ENCODE results near the gene WNT9A. TPM values are rescaled to one million over a fixed set of nuclear protein-coding genes. Genes with fewer than 3 reads are reported as not detected.

WNT9A gene
- total and polyA plus RNA-seq, 2 donors from 2014 or later: 0.58 to 3.1 TPM

DNA sequence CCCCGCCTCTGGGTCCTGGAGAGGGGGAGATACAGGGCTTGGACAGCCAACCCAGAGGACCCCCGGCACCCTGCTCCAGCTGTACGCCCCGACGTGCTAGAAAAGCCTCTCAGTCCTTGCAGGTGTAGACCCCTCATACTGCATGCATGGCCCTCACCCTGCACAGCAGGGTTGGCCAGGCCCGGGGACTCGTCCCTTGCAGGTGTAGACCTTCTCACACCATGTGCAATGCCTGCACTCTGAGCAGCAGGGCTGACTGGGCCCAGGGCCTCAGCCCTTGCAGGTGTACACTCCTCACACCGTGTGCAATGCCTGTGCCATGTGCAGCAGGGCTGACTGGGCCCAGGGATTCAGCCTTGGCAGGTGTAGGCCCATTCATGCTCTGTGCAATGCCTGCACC lies 26.8 kb downstream of the WNT9A start:
- no peak overlapping the region for H3K9ac ChIP-seq (ENCODE audit: low read length in 3 of 3)
- no peak overlapping the region for H3K27ac ChIP-seq (ENCODE audit: low read depth in 2 of 2, low read length in 2 of 2)
- no peaks in the 10 kb centered on the region for H3K36me3 ChIP-seq (ENCODE audit: control insufficient read depth in 2 of 3, insufficient read depth in 3 of 3, low read length in 3 of 3)
- H3K27me3 ChIP-seq (ENCODE audit: control insufficient read depth, insufficient read depth, low read length): no peaks in the 10 kb centered on the region
- H3K4me1 ChIP-seq (ENCODE audit: control insufficient read depth in 2 of 3, insufficient read depth in 2 of 3, low read depth in 1 of 3, low read length in 3 of 3): no peaks in the 10 kb centered on the region
- peak in 1 of 5 donors; percentile 46 for DNase-seq
- no peak for FAIRE-seq
- no peak overlapping the region for H3K4me3 ChIP-seq (ENCODE audit: low read length in 3 of 3)
- TF ChIP-seq, protein P1, sequence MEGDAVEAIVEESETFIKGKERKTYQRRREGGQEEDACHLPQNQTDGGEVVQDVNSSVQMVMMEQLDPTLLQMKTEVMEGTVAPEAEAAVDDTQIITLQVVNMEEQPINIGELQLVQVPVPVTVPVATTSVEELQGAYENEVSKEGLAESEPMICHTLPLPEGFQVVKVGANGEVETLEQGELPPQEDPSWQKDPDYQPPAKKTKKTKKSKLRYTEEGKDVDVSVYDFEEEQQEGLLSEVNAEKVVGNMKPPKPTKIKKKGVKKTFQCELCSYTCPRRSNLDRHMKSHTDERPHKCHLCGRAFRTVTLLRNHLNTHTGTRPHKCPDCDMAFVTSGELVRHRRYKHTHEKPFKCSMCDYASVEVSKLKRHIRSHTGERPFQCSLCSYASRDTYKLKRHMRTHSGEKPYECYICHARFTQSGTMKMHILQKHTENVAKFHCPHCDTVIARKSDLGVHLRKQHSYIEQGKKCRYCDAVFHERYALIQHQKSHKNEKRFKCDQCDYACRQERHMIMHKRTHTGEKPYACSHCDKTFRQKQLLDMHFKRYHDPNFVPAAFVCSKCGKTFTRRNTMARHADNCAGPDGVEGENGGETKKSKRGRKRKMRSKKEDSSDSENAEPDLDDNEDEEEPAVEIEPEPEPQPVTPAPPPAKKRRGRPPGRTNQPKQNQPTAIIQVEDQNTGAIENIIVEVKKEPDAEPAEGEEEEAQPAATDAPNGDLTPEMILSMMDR (IDR thresholded peaks at IDR 0.05; ENCODE audit: borderline replicate concordance, extremely low read depth, insufficient read depth): no peak
- intact Hi-C loops (cut with DNase I): no loop called here
- H3K9me3 ChIP-seq (ENCODE audit: control insufficient read depth in 2 of 3, insufficient read depth in 1 of 3, low read length in 3 of 3): no peaks in the 10 kb centered on the region

DNA sequence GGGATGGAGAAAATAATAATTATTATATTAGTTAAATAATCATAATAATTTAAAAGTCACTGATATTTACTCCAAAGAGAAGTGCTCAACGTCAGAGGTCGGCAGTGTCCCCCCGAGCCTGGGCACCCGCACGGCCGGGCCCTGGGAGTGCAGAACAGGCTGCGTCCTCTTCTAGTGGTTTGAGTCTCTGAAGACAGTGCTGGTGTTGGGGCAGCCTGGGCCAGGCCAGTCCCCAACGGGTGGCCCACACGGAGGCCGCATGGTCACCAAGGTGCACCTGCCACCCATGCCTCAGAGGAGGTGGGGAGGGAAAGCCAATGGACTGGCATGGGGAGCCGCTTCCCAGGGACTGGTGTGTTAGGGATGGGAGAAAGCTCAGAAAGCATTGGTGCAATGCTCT lies 27.3 kb downstream of the WNT9A start:
- Histone ChIP-seq H3K27ac (ENCODE audit: low read depth in 2 of 2, low read length in 2 of 2) (no peak overlapping the region), H3K4me3 (ENCODE audit: low read length in 3 of 3) (no peak overlapping the region), H3K27me3 (ENCODE audit: control insufficient read depth, insufficient read depth, low read length) (no peaks in the 10 kb centered on the region), H3K9me3 (ENCODE audit: control insufficient read depth in 2 of 3, insufficient read depth in 1 of 3, low read length in 3 of 3) (no peaks in the 10 kb centered on the region), H3K9ac (ENCODE audit: low read length in 3 of 3) (no peak overlapping the region), H3K4me1 (ENCODE audit: control insufficient read depth in 2 of 3, insufficient read depth in 2 of 3, low read depth in 1 of 3, low read length in 3 of 3) (no peaks in the 10 kb centered on the region), H3K36me3 (ENCODE audit: control insufficient read depth in 2 of 3, insufficient read depth in 3 of 3, low read length in 3 of 3) (no peaks in the 10 kb centered on the region)
- FAIRE-seq (no peak), DNase-seq (peak in 1 of 5 donors; percentile 59)
- intact Hi-C loops (cut with DNase I): no loop called here
- TF ChIP-seq, protein P1 (IDR thresholded peaks at IDR 0.05; ENCODE audit: borderline replicate concordance, extremely low read depth, insufficient read depth): no peak

DNA sequence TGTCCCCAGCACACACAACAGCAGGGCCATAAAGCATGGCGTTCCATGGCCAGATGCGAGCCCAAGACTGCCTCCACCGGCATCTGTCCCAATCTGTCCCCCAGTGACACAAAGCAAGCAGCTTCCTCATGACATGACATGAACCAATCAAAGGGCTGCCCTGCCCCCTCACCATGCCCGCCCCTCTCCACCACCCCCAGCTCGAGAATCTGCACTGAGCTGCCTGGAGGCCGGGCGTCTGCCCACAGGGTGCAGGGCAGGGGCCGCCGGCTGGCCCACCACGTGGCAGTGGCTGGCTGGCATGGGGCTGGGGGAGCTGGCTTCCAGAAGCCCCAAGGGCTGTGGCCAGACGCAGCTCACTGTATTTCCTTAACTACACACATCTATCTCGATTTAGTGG lies 27.8 kb downstream of the WNT9A start:
- DNase-seq (peak in 2 of 5 donors; percentile 41 to 49), FAIRE-seq (no peak)
- Histone ChIP-seq H3K4me1 (ENCODE audit: control insufficient read depth in 2 of 3, insufficient read depth in 2 of 3, low read depth in 1 of 3, low read length in 3 of 3) (no peaks in the 10 kb centered on the region), H3K27ac (ENCODE audit: low read depth in 2 of 2, low read length in 2 of 2) (no peak overlapping the region), H3K36me3 (ENCODE audit: control insufficient read depth in 2 of 3, insufficient read depth in 3 of 3, low read length in 3 of 3) (no peaks in the 10 kb centered on the region), H3K9me3 (ENCODE audit: control insufficient read depth in 2 of 3, insufficient read depth in 1 of 3, low read length in 3 of 3) (no peaks in the 10 kb centered on the region), H3K4me3 (ENCODE audit: low read length in 3 of 3) (no peak overlapping the region), H3K9ac (ENCODE audit: low read length in 3 of 3) (no peak overlapping the region), H3K27me3 (ENCODE audit: control insufficient read depth, insufficient read depth, low read length) (no peaks in the 10 kb centered on the region)
- TF ChIP-seq, protein P1 (IDR thresholded peaks at IDR 0.05; ENCODE audit: borderline replicate concordance, extremely low read depth, insufficient read depth): no peak
- intact Hi-C loops (cut with DNase I): no loop called here

DNA sequence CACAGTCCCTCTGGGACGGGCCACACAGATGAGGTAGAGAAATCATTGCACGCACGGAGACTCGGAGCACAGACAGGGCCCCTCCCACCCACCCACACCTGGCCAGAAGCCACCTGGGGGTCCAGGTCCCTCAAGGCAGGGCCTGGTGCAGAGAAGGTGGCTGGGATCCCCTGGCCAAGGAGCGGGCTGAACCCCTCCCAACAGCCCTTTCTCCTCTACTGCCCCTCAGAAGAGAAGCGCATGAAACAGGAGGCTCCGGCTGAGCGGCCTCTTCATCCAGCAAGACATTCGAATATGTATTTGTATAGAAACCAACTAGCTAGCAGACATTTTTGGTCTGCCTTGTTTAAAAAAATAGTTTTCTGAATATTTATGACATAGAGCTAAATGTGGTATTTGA lies 29.0 kb downstream of the WNT9A start:
- Histone ChIP-seq H3K27ac (ENCODE audit: low read depth in 2 of 2, low read length in 2 of 2) (no peak overlapping the region), H3K4me1 (ENCODE audit: control insufficient read depth in 2 of 3, insufficient read depth in 2 of 3, low read depth in 1 of 3, low read length in 3 of 3) (no peaks in the 10 kb centered on the region), H3K27me3 (ENCODE audit: control insufficient read depth, insufficient read depth, low read length) (no peaks in the 10 kb centered on the region), H3K9me3 (ENCODE audit: control insufficient read depth in 2 of 3, insufficient read depth in 1 of 3, low read length in 3 of 3) (no peaks in the 10 kb centered on the region), H3K4me3 (ENCODE audit: low read length in 3 of 3) (no peak overlapping the region), H3K9ac (ENCODE audit: low read length in 3 of 3) (no peak overlapping the region), H3K36me3 (ENCODE audit: control insufficient read depth in 2 of 3, insufficient read depth in 3 of 3, low read length in 3 of 3) (no peaks in the 10 kb centered on the region)
- peak in 1 of 5 donors; percentile 47 for DNase-seq
- FAIRE-seq: no peak
- TF ChIP-seq, protein P1 (IDR thresholded peaks at IDR 0.05; ENCODE audit: borderline replicate concordance, extremely low read depth, insufficient read depth): no peak
- intact Hi-C loops (cut with DNase I): no loop called here

All from kidney (tissue), 14 donors.